HG03565 (cell line): ENCODE results near the gene MYO5B.

Experiments used
- ATAC-seq: cut with Tn5 transposase; IDR thresholded peaks from one replicate; pipeline ENCODE4 v1.9.1; 2021; ENCODE audit warnings: mild to moderate bottlenecking, moderate library complexity; ENCODE audit not compliant: unreplicated experiment

Gene MYO5B

DNA sequence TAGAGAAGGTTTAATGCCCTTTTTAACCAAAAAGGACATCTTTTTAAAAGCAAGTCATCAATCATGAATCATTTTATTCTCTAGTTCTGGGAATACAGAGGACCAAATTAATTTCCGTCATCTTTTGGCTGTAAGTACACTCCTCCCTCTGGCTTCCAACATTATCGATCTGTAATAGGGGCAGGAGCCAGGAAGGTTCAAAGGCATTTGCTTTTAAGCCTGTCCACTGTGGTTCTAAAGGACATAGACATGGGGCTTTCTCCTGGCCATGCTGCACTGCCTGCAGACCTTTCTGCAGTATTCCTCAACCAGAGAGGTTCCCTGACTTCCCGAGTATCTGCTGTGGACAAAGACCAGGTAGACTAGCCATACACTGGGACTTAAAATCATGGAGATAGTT lies 170.5 kb downstream of the MYO5B start:
- ATAC-seq = no peak

DNA sequence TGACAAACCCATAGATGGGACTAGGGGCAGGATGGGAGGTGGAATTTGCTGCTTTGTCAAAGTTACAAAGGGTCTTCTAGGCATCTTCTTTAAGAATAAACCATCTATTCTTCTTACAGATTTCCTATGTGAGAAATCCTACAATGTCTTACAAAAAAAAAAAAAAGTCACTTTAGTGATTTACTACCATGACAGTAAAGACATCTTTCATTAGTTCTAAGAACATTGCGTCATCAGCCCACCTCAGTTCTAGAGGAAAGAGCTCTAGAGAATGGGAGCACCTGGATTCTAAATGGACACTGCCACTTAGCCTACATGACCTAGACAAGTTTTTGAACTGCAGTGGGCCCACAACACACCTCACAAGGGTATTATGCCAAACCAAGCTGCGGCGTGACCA lies 172.0 kb downstream of the MYO5B start:
- ATAC-seq = no peak

DNA sequence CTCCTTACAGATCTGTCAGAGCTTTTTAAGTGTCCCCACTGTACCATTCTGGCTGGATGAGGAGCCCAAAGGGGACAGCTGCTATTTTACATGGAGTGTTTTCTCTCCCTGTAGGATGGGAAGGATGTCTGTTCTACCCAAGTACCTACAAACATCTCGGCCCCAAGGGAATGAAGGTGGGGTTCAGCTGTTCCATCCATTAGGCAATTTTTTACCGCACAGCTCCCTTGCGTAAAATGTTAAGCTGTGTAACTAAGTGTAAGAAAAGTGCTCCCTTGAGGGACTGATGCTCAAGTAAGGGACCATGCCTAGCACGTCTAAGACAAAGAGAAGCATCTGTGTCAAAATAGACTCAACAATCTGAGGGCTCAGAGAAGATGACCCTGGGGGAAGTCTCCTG lies 180.3 kb downstream of the MYO5B start:
- no peak for ATAC-seq

DNA sequence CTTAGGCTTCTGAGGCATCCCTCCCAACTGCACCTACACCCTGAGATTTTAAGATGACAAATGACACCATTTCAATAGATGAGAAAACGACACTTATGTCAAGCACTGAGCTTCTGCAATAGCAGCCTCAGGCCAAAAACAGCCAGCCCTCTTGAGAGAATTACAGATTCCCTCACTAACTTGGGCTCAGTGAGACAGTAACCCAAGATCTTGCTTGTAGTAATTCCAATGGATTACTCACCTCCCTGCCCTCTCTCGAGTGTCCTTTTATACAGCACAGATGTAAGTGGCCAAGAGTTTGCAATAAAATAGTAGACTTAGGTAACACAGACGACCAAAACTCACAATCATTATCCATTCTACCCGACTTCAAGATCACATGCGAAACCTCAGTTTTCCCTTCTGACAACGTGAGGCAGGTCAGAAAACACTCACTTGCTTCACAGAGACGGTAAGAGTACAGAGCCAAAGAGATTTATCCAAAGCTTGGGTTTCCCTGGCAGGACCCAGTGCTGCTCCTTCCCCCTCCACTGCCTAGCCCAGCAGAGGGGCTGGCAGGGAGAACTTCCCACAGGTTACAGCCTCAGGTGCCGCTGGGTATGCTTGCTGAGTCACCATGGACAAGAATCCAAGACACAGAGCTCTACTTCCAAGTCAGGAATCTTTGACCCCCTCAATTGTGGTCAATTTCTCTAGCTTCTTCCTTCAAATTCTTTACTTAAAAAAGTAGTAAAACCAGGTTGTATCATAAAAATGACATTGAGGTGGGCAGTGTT lies 181.4 kb downstream of the MYO5B start:
- no peak for ATAC-seq

DNA sequence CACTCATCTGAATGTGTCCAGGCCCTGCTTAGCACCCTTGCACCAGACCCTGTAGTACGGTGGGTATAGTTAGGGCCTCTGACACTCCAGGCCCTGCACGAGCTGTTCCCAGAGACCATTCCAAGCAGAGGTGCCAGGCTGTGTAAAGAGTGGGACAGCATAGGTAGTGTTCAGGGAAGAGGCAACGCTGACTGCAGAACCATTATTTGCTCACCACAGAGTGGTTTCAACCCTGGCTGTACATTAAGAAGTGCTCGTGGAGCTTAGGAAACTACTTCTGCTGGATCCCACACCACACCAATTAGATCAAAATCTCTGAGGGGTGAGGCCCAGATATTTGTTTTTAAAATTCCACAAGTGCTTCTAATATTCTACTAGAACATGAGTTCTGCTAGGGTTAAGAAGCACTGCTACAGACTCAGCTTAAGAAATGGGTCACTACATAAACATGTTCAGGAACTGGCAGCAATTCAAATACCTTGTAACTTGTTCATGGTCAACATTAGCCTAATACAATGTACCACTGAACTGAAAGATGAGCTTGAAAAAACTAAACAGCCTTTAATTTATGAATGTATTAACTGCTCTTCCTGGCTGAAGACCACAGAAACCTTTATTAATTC lies 183.0 kb downstream of the MYO5B start:
- no peak for ATAC-seq

DNA sequence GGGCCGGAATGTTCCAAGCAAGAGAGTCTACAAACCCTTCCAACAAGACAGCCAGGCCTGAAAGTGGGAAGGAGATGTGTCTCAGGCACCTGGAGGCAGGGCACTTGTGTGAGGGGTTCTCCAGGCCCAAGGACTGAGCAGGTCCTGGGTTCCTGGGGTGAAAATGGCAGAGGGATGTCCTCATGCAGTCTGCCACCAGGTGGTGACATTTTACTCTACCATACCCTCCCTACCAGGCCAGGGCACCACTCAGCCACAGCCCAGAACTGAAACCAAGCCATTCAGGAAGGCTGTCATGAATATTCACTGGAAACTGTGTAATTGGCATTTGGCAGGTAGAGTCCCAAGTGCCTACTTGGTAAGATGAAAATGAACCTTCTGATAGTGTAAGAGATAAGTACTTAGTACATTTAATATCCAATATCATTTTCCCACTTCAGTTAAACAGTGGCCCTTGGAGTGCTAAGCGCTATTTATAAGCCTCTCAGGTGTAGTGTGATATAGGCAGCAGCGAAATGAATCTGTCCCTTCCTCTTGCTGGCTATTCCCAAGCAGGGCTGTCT lies 185.1 kb downstream of the MYO5B start:
- ATAC-seq = peak; percentile 79

DNA sequence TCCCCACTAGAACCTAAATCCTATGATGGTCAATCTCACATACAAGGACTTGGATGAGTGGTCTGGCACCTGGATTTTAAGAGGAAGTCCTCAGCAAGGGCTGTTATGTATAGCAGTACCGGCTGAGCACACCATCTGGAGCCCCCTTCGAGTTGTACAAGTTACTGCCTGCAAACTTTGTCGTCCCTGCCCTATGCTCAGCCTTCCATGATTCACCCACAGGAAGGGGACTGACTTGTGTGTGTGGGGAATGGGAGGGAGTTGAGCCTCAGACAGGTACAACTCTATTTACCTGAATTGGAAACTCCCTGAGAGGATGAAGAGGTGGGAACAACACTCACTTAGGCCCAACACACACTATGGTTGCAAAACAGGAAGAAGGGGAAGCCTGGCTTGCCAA lies 186.6 kb downstream of the MYO5B start:
- ATAC-seq = no peak

DNA sequence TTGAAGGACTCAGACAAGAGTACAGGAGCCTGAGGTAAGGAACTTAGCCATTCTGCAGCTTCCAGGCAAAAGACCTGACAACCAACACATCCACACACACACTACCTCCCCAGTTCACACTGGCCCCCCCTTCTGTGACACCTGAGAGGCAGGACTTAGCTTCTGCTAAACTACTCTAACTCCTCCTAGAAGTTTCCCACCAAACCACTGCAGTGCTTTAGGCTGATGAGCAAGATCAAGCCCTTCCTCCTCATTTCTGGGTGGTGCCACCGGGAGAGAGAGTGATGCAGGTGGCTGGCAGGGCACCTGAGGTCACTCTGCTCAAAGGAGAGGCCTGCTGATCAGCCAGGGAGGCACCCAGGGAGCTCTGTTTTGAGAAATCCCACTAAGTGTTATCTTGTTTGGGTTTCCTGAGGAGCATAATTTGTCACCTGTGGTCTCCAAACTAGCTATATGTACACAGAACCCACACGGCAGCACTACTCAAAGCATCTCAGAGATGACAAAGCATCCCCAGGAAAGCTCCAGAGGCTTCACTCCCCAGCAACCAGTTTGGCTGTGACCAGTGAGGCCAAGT lies 188.4 kb downstream of the MYO5B start:
- no peak for ATAC-seq

DNA sequence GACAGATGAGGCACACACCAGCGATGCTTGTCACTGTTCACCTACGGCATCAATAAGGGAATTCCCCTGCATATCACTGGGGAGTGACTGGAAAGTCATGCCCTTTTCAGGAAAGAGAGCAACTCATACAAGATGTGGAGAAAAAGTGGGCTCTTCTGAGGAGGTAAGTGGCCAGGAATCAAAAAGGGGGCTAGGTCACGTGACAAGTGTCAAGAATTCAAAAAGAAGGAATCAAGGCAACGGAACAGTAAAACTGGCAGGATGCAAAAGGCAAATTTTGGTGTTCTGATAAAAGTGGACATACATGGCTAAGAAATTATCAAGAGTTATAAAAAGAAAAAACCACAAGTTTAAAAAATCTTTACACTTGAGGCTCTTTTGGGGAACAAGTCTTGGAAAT lies 190.9 kb downstream of the MYO5B start:
- ATAC-seq = no peak

DNA sequence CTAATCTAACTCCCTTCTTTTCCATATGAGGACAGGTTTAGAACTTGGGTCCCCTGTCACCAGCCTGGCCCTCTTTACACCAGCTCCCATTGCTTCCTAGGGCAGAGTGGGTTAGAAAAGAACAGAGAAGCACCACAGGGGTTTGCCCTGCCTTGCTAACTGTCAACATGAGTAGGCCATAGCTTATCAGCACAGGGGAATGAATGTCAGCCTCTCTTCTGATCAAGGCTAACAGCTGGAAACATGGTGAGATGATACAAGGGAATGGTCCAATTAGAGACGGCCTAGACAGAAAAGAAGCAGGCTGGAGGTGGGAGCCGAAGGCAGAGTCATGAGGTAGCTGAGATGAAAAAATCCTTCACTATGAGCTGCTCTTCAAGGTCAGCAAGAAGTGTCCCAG lies 192.2 kb downstream of the MYO5B start:
- no peak for ATAC-seq

DNA sequence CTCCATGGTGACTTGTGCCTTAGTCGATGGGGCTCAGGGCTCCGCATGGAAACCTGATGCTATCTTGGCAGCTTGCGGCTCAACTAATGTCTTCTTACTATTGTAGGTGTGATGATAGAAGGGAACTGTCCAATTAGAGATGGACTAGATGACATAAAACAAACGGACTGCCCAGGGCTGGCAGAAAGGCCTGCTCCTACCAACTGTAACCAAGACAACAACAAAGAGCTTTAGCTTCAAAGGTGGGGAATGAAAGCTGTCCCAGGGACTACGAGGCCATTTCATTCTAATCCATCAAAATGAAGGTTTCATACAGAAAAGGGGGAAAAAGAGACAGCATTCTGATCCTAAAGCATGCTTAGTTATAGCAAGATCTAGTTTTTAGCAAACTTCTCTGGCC lies 194.7 kb downstream of the MYO5B start:
- no peak for ATAC-seq

DNA sequence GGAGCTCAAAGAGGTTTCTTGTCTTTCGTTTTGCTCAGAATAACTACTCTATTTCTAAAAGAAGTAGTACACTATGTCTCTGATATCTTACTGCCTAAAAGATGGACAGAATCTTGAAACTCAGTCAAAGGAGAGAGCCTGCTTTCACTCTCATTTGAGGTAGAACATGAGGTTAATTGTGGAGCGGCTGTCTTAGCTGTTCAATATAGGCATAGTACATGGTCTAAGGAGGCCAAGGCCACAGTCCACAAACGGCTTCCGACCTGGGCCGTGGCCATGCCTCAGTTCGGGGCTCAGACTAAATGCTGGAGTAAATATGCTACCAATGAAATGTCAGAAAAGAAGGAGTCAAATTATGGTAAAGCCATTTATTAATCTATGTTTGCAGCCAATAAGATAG lies 195.8 kb downstream of the MYO5B start:
- ATAC-seq = no peak

DNA sequence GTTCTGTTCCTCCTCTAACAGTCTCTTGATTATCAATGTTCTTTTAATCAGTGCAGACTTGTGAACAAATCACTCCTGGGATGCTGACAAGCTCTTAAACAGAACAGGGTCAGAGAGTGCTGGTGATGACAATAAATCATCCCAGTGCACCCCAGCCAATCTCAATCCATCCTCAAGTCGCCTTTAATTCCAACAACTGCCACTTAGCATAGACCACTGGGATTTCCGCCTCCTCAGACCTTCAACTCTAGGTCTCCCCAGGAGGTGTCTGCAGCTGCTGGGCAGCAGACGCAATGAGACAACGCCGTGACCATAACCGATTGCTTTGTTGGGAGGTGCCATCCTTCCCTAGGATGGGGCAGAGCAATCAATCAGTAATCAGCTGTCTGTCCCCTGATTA lies 197.4 kb downstream of the MYO5B start:
- no peak for ATAC-seq

DNA sequence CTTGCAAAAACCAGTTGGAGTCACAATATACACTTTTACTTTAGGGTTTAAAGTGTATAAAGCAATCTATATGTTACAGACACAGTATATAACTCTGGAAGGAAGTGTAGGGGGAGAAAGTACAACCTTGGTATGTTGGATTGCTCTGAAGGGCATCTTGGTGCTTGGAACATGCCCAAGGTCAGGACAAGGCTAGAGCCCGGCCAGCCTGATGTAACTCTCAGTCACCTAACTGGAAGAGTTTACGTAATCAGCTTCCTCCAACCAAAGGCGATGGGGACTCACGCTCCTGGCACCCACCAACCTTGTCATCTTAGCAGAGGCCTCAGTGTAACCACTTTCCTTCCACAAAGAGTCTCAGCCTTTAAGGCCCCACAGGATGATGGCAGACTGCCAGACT lies 200.5 kb downstream of the MYO5B start:
- no peak for ATAC-seq

DNA sequence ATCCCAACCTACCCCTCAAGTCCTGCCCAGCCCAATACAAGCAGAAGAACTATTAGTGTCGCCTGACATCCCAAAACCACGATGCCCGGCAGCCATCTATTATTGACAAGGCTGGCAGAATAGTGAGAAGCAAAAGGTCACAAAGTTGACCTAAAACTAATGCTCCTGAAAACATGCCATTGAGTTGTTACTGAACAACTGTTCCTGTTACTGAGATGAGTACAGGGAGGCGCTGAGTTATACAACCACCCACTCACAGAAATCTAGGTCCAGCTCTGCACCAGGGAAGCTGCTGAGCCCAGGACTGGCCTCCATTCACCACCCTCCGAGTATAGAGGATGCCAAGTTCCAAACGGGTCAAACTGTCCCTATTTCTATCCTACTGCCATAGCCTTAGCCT lies 201.6 kb downstream of the MYO5B start:
- ATAC-seq = no peak

DNA sequence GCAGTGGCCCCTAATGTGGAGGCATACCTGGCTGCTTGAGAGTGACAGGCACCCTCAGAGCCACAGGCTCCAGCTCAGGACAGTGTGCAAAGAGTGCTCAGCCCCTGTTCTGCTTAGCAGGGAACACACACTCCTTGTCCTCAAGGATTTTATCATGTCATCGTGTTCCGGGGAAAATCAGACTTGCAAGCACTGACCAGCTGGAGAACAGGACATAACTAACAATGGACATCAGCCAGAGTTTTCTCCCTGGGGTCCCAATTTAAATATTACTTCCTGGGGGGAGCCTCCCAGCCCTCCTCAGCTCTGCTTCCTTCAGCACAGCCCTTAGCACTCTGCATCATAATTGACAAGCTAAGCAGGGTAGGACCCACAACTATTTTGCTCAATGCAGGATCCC lies 206.2 kb downstream of the MYO5B start:
- no peak for ATAC-seq

DNA sequence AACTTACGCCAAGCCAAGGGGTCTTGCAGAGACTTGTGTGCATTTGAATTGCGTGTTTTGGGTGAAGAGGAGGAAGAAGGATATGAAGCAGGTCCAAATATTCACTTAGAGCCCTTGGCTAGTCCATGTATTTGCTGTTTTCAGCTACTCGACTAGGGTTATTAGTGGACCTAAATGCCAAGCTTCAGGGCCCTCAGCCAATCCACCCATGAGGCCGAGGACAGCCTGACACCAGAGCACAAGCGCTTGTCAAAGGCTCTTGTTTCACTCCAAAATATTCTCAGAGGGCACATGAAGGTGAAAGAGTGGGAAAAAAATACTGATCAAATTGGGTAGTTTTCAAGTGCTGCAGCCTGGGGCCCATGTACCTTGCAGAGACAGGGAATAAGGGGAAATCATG lies 206.8 kb downstream of the MYO5B start:
- no peak for ATAC-seq

DNA sequence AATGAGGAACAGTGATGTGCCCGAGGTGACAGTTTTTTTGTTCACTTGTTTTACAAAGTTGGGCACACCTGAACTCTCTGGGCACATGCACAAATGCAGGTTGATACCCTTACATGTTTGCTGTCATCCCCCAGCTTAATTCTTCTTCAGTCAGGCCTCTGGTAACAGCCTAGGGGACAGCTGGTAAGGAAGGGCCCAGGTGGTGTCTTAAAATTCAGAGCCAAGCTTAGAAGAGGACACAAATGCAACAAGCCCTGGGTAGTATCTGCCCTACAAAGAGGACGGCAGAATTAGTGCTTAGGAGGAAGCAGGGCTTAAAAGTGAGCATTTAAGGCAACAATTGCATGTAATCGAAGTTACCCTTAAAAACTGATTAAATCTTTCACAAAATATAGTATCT lies 209.7 kb downstream of the MYO5B start:
- no peak for ATAC-seq

DNA sequence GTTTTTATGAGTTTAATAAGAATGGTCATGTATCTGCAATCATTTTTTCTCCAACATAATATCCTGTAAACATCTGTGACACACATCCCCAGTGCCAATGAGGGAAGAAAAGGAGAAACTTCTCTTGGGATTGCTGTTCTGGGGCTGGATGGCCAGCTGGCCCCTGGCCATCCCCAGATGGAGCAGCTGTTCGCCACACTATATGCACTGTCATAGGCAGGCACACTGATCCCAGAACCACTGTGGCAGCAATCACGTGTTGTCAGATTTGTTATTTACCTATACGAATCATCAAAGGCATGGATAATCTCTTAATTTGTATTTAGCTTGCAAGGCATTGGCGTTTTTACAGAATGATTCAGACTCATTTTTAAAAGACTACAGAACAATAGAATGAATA lies 214.1 kb downstream of the MYO5B start:
- no peak for ATAC-seq

DNA sequence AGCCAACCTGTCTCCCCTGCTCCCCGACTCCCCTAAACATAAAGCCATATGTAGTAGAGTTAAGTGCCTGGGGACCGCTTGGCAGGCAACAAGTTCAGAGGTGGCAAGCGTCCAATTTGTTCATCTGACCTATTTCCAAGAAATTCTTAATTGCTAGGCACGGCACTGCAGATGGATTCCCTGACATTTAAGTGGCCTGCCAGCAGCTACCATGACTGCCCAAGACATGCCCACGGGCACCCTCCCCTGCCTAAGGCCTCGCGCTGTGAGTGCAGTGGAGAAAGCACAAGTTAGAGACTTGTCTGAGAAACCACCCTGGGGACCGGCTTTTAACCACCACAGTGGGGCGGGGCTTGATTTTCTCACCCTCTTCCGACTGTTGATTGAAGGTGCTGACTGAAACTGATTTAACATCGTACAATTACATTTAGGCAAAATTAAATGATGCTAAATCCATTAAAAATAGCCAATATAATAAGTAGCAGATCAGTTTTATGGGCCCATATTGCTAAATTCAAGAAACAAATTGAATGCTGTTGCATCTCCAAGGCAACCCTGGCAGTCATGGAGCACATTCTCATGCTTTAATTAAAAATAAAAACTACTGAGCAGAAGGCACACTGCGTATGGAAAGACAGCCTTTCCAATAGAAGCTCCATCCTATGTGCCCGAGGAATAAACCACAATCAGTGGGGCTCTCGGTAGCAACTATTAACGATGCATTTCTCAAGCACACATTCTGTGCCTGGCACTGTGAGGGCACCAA lies 218.0 kb downstream of the MYO5B start:
- ATAC-seq = no peak

DNA sequence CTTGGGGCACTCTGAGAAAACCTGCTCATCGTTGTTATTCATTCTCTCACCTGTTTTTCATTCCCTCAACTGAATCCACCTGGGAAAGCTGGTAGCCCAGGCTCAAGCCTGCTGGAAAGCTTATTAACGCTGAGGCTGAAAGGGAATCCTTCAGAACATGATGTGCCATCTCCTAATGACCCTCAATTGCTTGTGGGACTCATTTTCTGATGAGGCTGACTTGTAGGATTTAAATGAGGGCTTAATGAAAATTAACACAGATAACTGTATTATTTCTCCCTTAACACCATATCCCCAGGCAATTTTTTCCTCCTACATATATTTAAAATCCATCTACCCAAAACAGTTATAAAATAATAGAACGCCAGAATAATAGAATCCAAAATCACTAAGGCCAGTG lies 218.9 kb downstream of the MYO5B start:
- no peak for ATAC-seq
